CD4-positive, alpha-beta T cell (primary cell): ENCODE results near the gene CARD10. TPM values are rescaled to one million over a fixed set of nuclear protein-coding genes. Genes with fewer than 3 reads are reported as not detected.

ENCODE experiments used
- ATAC-seq: fragments of 200-7000 bp; cut with Tn5 transposase; one replicate; pipeline ENCODE4 v1.10.0; 2022; ENCODE audit warnings: mild to moderate bottlenecking; ENCODE audit not compliant: poor library complexity
- CTCF ChIA-PET: fragments of 350-600 bp; sonication (Branson Sonifier 250); formaldehyde crosslinking; loops from one replicate; lab custom pipeline; 2021; ENCODE audit warnings: antibody characterized with exemption, inconsistent platforms; lab: Charles Lee
- POLR2A ChIA-PET: fragments of 350-600 bp; sonication (Branson Sonifier 250); formaldehyde crosslinking; loops from one replicate; lab custom pipeline; 2021; ENCODE audit warnings: antibody characterized with exemption, inconsistent platforms; lab: Charles Lee
- DNase-seq, 14 experiments: peaks; one replicate each; pipeline ENCODE4 v3.0.0-alpha.2; 2013 to 2020; ENCODE audit warnings: mixed read lengths in 2 of 14
- H3K27ac ChIP-seq, 2 donors: one replicate each; pipeline versions ENCODE4 v1.5.1 to v1.7.0; 2013; ENCODE audit warnings: low read length in 2 of 2, low read depth in 1 of 2, mild to moderate bottlenecking in 1 of 2
- H3K27me3 ChIP-seq, 2 experiments: 1 replicate in 1 of 2; 2 replicates in 1 of 2; pipeline versions ENCODE4 v1.6.1 to v1.7.0; 2013; ENCODE audit warnings: low read length in 2 of 2, control low read depth in 1 of 2, mild to moderate bottlenecking in 1 of 2, moderate library complexity in 1 of 2; ENCODE audit not compliant: insufficient read depth in 2 of 2, control insufficient read depth in 1 of 2
- H3K36me3 ChIP-seq: one replicate; pipeline ENCODE4 v1.6.1; 2013; ENCODE audit warnings: low read length, control low read depth; ENCODE audit not compliant: insufficient read depth
- H3K4me1 ChIP-seq: one replicate; pipeline ENCODE4 v1.6.1; 2013; ENCODE audit warnings: low read length, control low read depth; ENCODE audit not compliant: insufficient read depth
- H3K4me3 ChIP-seq: one replicate; pipeline ENCODE4 v1.5.1; 2013; ENCODE audit warnings: mild to moderate bottlenecking, low read length, moderate library complexity
- H3K9me3 ChIP-seq, 2 experiments: 1 replicate in 1 of 2; 2 replicates in 1 of 2; pipeline versions ENCODE4 v1.6.1 to v1.7.0; 2013; ENCODE audit warnings: low read length in 2 of 2, mild to moderate bottlenecking in 2 of 2, control low read depth in 1 of 2, moderate library complexity in 1 of 2; ENCODE audit not compliant: control insufficient read depth in 1 of 2, insufficient read depth in 1 of 2
- H3K27ac Mint-ChIP-seq: one replicate; pipeline ENCODE4 v1.8.0; 2020; ENCODE audit warnings: mixed read lengths
- H3K27me3 Mint-ChIP-seq: one replicate; pipeline ENCODE4 v1.8.0; 2021; ENCODE audit warnings: mixed read lengths
- H3K36me3 Mint-ChIP-seq: one replicate; pipeline ENCODE4 v1.8.0; 2021; ENCODE audit warnings: low read depth, mixed read lengths
- H3K4me1 Mint-ChIP-seq: one replicate; pipeline ENCODE4 v1.8.0; 2021; ENCODE audit warnings: low read depth, mixed read lengths
- H3K4me3 Mint-ChIP-seq: one replicate; pipeline ENCODE4 v1.8.0; 2020; ENCODE audit warnings: mild to moderate bottlenecking, mixed read lengths
- H3K9me3 Mint-ChIP-seq: one replicate; pipeline ENCODE4 v1.8.0; 2020; ENCODE audit warnings: mixed read lengths
- intact Hi-C, 2 experiments: fragments of 100-400 bp; cut with DNase I in 1 of 2; cut with micrococcal nuclease in 1 of 2; formaldehyde crosslinking; loops; one replicate each; pipeline versions ENCODE4 v1.15.1 to v1.9.0; 2023 to 2025; cut with DNase I, micrococcal nuclease
- total RNA-seq, 174 experiments: library from RNA in 2 of 174; stranded (reverse) in 2 of 174; gene quantifications; one replicate each; pipeline ENCODE4 v1.2.3 and lab custom pipeline; 2021 to 2026
- TF ChIP-seq, protein P1 (sequence below): fragments of 200-600 bp; IDR thresholded peaks from one replicate; pipeline ENCODE4 v1.8.0; 2022; ENCODE audit warnings: antibody characterized with exemption, mild to moderate bottlenecking

CARD10 gene
- total RNA-seq, 2 experiments from 2014 or later = 0.20 to 0.63 TPM

DNA sequence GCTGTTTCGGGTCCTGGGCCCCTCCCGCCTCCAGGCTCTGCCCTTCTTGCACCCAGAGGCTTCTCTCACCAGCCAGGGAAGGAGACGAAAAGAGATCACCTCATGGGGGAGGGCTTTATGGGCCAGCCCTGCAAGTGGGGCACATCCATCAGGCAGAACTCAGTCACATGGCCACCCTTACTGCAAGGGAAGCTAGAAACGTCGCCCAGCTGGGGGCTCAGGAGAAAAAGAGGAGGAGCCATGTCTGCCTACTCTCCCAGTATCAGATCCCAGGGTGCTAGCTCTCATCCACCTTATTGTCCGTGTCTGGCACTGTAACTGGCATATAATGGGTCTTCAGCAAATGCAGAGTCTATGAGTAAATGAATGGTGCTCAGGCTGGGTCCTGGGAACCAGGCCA lies 57.3 kb downstream of the CARD10 start:
- ChIA-PET POLR2A (no interaction called here), CTCF (no interaction called here)
- Mint-ChIP-seq H3K9me3 (no peaks in the 10 kb centered on the region), H3K4me1 (peaks cover 6% of the 10 kb centered on the region), H3K27ac (no peak overlapping the region), H3K36me3 (peaks cover 49% of the 10 kb centered on the region), H3K27me3 (no peaks in the 10 kb centered on the region), H3K4me3 (no peak overlapping the region)
- Histone ChIP-seq H3K4me3 (no peak overlapping the region), H3K9me3 (no peaks in the 10 kb centered on the region), H3K27me3 (no peaks in the 10 kb centered on the region), H3K27ac (no peak overlapping the region), H3K36me3 (peaks cover 7% of the 10 kb centered on the region), H3K4me1 (peaks cover 5% of the 10 kb centered on the region)
- ATAC-seq = no peak
- DNase-seq = no peak
- TF ChIP-seq, protein P1, sequence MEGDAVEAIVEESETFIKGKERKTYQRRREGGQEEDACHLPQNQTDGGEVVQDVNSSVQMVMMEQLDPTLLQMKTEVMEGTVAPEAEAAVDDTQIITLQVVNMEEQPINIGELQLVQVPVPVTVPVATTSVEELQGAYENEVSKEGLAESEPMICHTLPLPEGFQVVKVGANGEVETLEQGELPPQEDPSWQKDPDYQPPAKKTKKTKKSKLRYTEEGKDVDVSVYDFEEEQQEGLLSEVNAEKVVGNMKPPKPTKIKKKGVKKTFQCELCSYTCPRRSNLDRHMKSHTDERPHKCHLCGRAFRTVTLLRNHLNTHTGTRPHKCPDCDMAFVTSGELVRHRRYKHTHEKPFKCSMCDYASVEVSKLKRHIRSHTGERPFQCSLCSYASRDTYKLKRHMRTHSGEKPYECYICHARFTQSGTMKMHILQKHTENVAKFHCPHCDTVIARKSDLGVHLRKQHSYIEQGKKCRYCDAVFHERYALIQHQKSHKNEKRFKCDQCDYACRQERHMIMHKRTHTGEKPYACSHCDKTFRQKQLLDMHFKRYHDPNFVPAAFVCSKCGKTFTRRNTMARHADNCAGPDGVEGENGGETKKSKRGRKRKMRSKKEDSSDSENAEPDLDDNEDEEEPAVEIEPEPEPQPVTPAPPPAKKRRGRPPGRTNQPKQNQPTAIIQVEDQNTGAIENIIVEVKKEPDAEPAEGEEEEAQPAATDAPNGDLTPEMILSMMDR = no peak
- intact Hi-C loops = no loop called here

DNA sequence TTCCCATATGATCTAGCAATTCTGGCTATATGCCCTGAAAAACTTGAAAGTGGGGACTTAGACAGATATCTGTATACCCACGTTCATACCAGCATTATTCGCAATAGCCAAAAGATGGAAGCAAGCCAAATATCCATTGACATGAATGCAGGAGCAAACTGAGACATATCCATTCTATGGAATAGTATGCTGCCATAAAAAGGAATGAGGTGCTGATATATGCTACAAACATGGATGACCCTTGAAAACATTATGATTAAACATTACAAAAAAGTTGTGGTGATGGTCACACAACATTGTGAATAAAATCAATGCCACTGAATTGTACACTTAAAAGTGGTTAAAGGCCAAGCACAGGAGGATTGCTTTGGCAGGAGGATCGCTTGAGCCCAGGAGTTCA lies 58.5 kb downstream of the CARD10 start:
- no peak for DNase-seq
- H3K4me3 ChIP-seq = no peak overlapping the region
- H3K27me3 ChIP-seq = no peaks in the 10 kb centered on the region
- no peak for ATAC-seq
- TF ChIP-seq, protein P1 = no peak
- H3K9me3 Mint-ChIP-seq = no peaks in the 10 kb centered on the region
- H3K4me3 Mint-ChIP-seq = no peak overlapping the region
- no peak overlapping the region for H3K27ac ChIP-seq
- H3K36me3 Mint-ChIP-seq = peaks cover 39% of the 10 kb centered on the region
- ChIA-PET CTCF (no interaction called here), POLR2A (no interaction called here)
- peaks cover 6% of the 10 kb centered on the region for H3K4me1 Mint-ChIP-seq
- H3K27ac Mint-ChIP-seq = no peak overlapping the region
- H3K36me3 ChIP-seq = no peaks in the 10 kb centered on the region
- H3K27me3 Mint-ChIP-seq = no peaks in the 10 kb centered on the region
- intact Hi-C loops = no loop called here
- H3K9me3 ChIP-seq = no peaks in the 10 kb centered on the region
- H3K4me1 ChIP-seq = peaks cover 5% of the 10 kb centered on the region

DNA sequence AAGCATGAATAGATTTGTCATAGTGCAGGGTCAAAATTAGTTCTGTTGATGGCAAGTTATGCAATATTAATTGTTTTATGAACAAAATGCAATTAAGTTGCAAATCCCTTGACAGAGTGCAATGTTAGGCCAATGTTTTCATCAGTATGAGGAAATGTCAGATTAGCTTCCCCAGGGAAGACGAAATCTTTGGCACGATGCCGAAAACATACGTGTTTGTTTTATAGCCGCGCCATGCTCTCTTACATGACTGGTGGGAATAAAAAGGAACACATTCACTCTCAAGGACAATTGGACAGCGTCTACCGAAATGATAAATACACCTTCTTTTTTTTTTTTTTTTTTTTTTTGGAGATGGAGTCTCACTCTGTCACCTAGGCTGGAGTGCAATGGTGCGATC lies 60.0 kb downstream of the CARD10 start:
- H3K27me3 ChIP-seq = no peaks in the 10 kb centered on the region
- peaks cover 3% of the 10 kb centered on the region for H3K36me3 ChIP-seq
- TF ChIP-seq, protein P1 = no peak
- intact Hi-C loops = loop anchor here (5.0 kb wide), 3 partner anchors 38 to 382 kb away; no protein-coding TSS in a partner anchor
- H3K9me3 ChIP-seq = no peaks in the 10 kb centered on the region
- Mint-ChIP-seq H3K36me3 (peaks cover 34% of the 10 kb centered on the region), H3K4me3 (no peak overlapping the region), H3K4me1 (peaks cover 6% of the 10 kb centered on the region), H3K27ac (no peak overlapping the region), H3K27me3 (no peaks in the 10 kb centered on the region), H3K9me3 (no peaks in the 10 kb centered on the region)
- POLR2A ChIA-PET = interaction anchor here (1.0 to 1.2 kb wide), 2 partner anchors 145 to 203 kb away, joined by 3 read pairs; no protein-coding TSS in a partner anchor
- ATAC-seq (no peak), DNase-seq (no peak)
- H3K4me1 ChIP-seq = peaks cover 5% of the 10 kb centered on the region
- no peak overlapping the region for H3K4me3 ChIP-seq
- H3K27ac ChIP-seq = no peak overlapping the region
- CTCF ChIA-PET = interaction anchor here (1.3 to 1.6 kb wide), 2 partner anchors 13 to 143 kb away, joined by 3 to 4 read pairs; no protein-coding TSS in a partner anchor
